Sigmoid colon (tissue), 7 donors: Measurements from ENCODE around the gene HMCN1. TPM values are rescaled to one million over a fixed set of nuclear protein-coding genes. Genes with fewer than 3 reads are reported as not detected.

Experiments used
- DNase-seq: peaks from one replicate; pipeline ENCODE4 v3.0.0-alpha.2; 2019
- H3K27ac ChIP-seq, 4 donors: fragments of 200-600 bp; sonication (generic); one replicate each; pipeline ENCODE4 v1.5.1; 2016 to 2019; ENCODE audit warnings: mild to moderate bottlenecking in 1 of 4
- H3K27me3 ChIP-seq, 3 donors: fragments of 200-600 bp; sonication (generic); one replicate each; pipeline ENCODE4 v1.5.1; 2019; ENCODE audit warnings: mild to moderate bottlenecking in 1 of 3
- H3K36me3 ChIP-seq, 4 donors: fragments of 200-600 bp; sonication (generic); one replicate each; pipeline ENCODE4 v1.5.1; 2016 to 2019
- H3K4me1 ChIP-seq, 4 donors: fragments of 200-600 bp; sonication (generic); one replicate each; pipeline ENCODE4 v1.5.1; 2017 to 2019
- H3K4me3 ChIP-seq, 4 donors: fragments of 200-600 bp; sonication (generic); one replicate each; pipeline ENCODE4 v1.5.1; 2017 to 2019; ENCODE audit warnings: mild to moderate bottlenecking in 2 of 4, moderate library complexity in 1 of 4
- H3K9me3 ChIP-seq, 4 donors: fragments of 200-600 bp in 3 of 4; sonication (generic) in 3 of 4; one replicate each; pipeline versions ENCODE4 v1.5.1 to v1.6.1; 2013 to 2019
- EP300 ChIP-seq, 4 donors: sonication (generic); formaldehyde crosslinking; IDR thresholded peaks; one replicate each; pipeline ENCODE4 v1.6.1; 2017; ENCODE audit warnings: antibody characterized with exemption in 4 of 4
- POLR2A ChIP-seq, 2 donors: fragments of 450-650 bp; IDR thresholded peaks; one replicate each; pipeline ENCODE4 v1.6.1; 2016; ENCODE audit warnings: antibody characterized with exemption in 2 of 2, mild to moderate bottlenecking in 2 of 2, moderate library complexity in 2 of 2
- POLR2AphosphoS5 ChIP-seq, 4 donors: sonication (generic); formaldehyde crosslinking; IDR thresholded peaks; one replicate each; pipeline ENCODE4 v1.6.1; 2017; ENCODE audit warnings: antibody characterized with exemption in 4 of 4
- WGBS, 2 donors: extraction: QIAGEN DNeasy Blood & Tissue Kit; methylation state at CpG; one replicate each; pipeline ENCODE4 v1.1.7; 2013; 5-methylcytosine and 5-hydroxymethylcytosine counted together
- intact Hi-C: fragments of 100-400 bp; cut with DNase I; formaldehyde crosslinking; loops from one replicate; pipeline ENCODE4 v1.15.1; 2023
- polyA plus RNA-seq, 3 donors: library from polyadenylated mRNA; stranded (reverse); fragments of 200-250 nt; gene quantifications; one replicate each; pipeline ENCODE4 v1.2.3, GENCODE V29; 2013
- total RNA-seq, 4 donors: library from RNA; depleted of rRNA; stranded (reverse); fragments of >200 nt; gene quantifications; one replicate each; pipeline ENCODE4 v1.1.0, GENCODE V29; 2016
- TF ChIP-seq, protein P1 (sequence below), 4 experiments: fragments of 450-650 bp in 3 of 4; fragments of 200-600 bp in 1 of 4; IDR thresholded peaks; one replicate each; pipeline ENCODE4 v1.5.1; 2016 to 2019; ENCODE audit warnings: antibody characterized with exemption in 4 of 4, mild to moderate bottlenecking in 3 of 4, moderate library complexity in 2 of 4
- donor health status: healthy with polysubstance abuse.
- donor health status: Bipolar disorder and iron deficiency.
- donor health status: healthy.

HMCN1 gene
- total and polyA plus RNA-seq, 7 donors, result under 0.01 to 22.7 (median 6.7) TPM

DNA sequence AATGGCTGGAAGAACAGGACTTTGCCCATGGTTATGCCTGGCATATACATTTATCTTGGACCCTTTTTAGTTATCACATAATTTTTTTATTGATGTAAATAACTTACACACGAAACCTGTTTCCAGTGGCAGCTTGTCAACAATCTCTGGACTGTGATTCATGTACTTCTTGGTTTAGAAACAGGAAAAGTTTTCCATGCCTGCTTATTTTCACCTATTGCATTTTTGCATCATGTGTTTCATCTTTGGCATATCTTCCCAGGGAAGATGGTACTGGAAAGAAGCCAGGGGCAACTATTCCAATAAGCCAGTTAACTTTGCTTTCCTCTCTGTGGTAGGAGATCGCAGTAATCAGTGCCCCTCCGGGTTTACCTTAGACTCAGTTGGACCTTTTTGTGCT is 430.6 kb downstream of the HMCN1 start:
- H3K27ac ChIP-seq, result no peak overlapping the region
- H3K36me3 ChIP-seq, result no peaks in the 10 kb centered on the region
- 67 to 77% methylated on average over 3 of the region's 3 CpGs for WGBS, 2 donors
- H3K9me3 ChIP-seq, result peaks cover 0 to 2% (median 0%) of the 10 kb centered on the region in 4 donors
- DNase-seq, result no peak
- TF ChIP-seq POLR2AphosphoS5 (IDR thresholded peaks at IDR 0.05), result no peak
- TF ChIP-seq EP300 (IDR thresholded peaks at IDR 0.05), result no peak
- TF ChIP-seq POLR2A (IDR thresholded peaks at IDR 0.05), result no peak
- TF ChIP-seq, protein P1, sequence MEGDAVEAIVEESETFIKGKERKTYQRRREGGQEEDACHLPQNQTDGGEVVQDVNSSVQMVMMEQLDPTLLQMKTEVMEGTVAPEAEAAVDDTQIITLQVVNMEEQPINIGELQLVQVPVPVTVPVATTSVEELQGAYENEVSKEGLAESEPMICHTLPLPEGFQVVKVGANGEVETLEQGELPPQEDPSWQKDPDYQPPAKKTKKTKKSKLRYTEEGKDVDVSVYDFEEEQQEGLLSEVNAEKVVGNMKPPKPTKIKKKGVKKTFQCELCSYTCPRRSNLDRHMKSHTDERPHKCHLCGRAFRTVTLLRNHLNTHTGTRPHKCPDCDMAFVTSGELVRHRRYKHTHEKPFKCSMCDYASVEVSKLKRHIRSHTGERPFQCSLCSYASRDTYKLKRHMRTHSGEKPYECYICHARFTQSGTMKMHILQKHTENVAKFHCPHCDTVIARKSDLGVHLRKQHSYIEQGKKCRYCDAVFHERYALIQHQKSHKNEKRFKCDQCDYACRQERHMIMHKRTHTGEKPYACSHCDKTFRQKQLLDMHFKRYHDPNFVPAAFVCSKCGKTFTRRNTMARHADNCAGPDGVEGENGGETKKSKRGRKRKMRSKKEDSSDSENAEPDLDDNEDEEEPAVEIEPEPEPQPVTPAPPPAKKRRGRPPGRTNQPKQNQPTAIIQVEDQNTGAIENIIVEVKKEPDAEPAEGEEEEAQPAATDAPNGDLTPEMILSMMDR (IDR thresholded peaks at IDR 0.05), result no peak
- no peaks in the 10 kb centered on the region for H3K4me1 ChIP-seq
- no peaks in the 10 kb centered on the region for H3K27me3 ChIP-seq
- intact Hi-C loops, result no loop called here
- H3K4me3 ChIP-seq, result no peak overlapping the region

DNA sequence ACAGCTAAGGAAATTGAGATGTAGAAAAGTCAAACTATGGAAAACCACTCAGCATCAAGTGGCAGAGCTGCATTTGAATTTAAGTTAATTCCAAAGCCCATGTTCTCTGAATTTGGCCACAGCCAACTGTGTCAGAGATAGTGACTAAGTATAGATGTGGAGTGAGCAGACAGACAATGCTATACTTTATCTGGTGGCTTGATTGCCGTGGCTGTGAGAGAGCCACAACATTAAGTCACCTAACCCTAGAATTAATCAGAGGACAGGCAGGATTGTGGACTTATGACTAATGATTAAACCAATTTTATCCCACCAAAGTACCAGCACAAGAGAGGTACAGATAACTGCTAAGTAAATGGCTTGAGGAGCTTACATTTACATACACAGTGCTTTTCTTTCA is 431.1 kb downstream of the HMCN1 start:
- TF ChIP-seq POLR2A (IDR thresholded peaks at IDR 0.05) (no peak), EP300 (IDR thresholded peaks at IDR 0.05) (no peak), POLR2AphosphoS5 (IDR thresholded peaks at IDR 0.05) (no peak)
- TF ChIP-seq, protein P1 (IDR thresholded peaks at IDR 0.05), result no peak
- DNase-seq, result no peak
- Histone ChIP-seq H3K27me3 (no peaks in the 10 kb centered on the region), H3K36me3 (no peaks in the 10 kb centered on the region), H3K27ac (no peak overlapping the region), H3K9me3 (peaks cover 0 to 2% (median 0%) of the 10 kb centered on the region in 4 donors), H3K4me1 (no peaks in the 10 kb centered on the region), H3K4me3 (no peak overlapping the region)
- intact Hi-C loops, result no loop called here
- 35 to 67% methylated on average over 1 of the region's 1 CpG for WGBS, 2 donors

GRCh38 chr1:186167096-186167668 is 433.0 kb downstream of the HMCN1 start:
- H3K4me3 ChIP-seq, result no peak overlapping the region
- H3K4me1 ChIP-seq, result no peaks in the 10 kb centered on the region
- intact Hi-C loops, result no loop called here
- peaks cover 0 to 2% (median 0%) of the 10 kb centered on the region in 4 donors for H3K9me3 ChIP-seq
- whole genome bisulfite sequencing, 2 donors, result 92 to 93% methylated on average over 5 of the region's 5 CpGs
- H3K27me3 ChIP-seq, result no peaks in the 10 kb centered on the region
- no peaks in the 10 kb centered on the region for H3K36me3 ChIP-seq
- DNase-seq, result no peak
- no peak overlapping the region for H3K27ac ChIP-seq
- TF ChIP-seq, protein P1 (IDR thresholded peaks at IDR 0.05), result no peak
- no peak for TF ChIP-seq POLR2AphosphoS5 (IDR thresholded peaks at IDR 0.05)
- no peak for TF ChIP-seq EP300 (IDR thresholded peaks at IDR 0.05)
- TF ChIP-seq POLR2A (IDR thresholded peaks at IDR 0.05), result no peak

- no peaks in the 10 kb centered on the region for H3K36me3 ChIP-seq
- H3K27me3 ChIP-seq, result no peaks in the 10 kb centered on the region
- H3K9me3 ChIP-seq, result no peaks in the 10 kb centered on the region
- TF ChIP-seq EP300 (IDR thresholded peaks at IDR 0.05), result no peak
- no peak for TF ChIP-seq POLR2AphosphoS5 (IDR thresholded peaks at IDR 0.05)
- TF ChIP-seq, protein P1 (IDR thresholded peaks at IDR 0.05), result no peak
- intact Hi-C loops, result no loop called here
- no peak overlapping the region for H3K27ac ChIP-seq
- no peaks in the 10 kb centered on the region for H3K4me1 ChIP-seq
- no peak for DNase-seq
- 46 to 67% methylated on average over 4 of the region's 4 CpGs for WGBS, 2 donors
- no peak overlapping the region for H3K4me3 ChIP-seq
Measured at GRCh38 chr1:186175588-186175987, 441.4 kb downstream of the HMCN1 start.
